ENCODE measurements around the gene SSTR5.
"Not testable (repeated sequence)": the region's sequence is repeated elsewhere in the genome, so short reads cannot be mapped to it uniquely, and the experiment has no call there.

The SSTR5 gene

DNA sequence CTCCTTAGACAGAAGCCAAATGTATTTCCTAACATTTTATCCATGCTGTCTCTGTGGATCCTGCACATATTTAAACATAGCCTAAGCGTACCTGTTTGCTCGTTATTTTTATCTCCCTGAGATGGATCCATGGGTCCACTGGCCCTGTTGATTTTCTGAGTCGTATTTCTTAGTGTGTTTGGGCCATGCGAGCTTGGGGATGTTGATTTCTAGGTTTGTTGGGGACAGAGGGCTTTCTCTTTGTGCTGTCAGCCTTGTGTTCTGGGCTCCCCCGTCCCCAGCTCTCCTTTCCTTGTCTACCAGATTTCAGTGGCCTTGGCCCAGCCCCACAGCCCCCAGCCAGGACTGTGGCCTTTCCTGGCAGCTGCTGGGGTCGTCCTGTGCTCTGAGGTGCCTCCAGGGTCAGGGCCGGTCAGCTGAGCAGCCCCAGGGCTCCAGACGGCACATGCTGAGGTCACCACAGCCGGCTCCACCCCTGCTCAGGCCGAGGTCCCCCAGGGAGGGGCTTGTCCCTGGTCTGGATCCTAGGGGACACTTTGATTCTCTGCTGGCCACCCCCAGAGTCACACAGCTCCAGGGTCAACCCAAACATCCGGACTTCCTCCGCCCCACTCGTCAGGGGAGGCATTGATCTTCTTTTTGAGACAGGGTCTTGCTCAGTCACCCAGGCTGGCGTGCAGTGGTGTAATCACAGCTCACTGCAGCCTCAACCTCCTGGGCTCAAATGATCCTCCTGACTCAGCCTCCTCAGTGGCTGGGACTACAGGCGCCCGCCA, 4.4 kb downstream of the SSTR5 start:
- no peak for DNase-seq

DNA sequence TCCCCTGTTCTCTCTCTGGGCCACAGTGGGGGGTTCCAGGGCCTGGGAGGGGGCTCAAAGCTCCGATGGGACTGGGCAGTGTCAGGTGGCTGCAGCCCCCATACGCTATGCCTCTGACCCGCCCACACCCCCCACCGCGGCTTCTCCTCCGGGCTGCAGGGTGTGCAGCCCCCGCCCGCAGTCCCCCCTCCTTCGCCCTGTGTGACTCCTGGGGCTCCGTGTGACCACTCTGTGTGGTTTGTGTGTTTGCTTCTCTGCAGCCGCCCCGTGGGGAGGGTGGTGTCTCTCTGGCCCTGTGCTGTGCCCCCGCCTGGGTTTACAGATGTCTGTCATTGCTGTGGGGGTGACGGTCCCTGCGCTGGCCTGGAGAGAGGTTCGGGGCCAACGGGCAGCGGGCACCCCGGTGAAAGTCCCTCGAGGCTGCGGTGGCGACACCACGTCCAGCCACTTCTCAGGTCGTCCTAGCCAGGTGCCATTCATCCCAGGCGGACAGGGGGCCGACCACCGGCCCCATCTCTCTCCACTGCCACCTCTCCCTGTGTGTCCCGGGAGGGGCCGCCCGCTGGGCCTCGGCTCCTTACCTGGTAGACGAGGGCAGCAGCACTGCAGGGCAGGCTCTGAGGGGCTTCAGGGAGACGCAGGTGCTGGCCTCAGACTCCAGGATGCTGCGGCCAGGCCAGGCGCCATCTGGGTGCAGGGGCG, 5.5 kb downstream of the SSTR5 start:
- DNase-seq, result no peak

DNA sequence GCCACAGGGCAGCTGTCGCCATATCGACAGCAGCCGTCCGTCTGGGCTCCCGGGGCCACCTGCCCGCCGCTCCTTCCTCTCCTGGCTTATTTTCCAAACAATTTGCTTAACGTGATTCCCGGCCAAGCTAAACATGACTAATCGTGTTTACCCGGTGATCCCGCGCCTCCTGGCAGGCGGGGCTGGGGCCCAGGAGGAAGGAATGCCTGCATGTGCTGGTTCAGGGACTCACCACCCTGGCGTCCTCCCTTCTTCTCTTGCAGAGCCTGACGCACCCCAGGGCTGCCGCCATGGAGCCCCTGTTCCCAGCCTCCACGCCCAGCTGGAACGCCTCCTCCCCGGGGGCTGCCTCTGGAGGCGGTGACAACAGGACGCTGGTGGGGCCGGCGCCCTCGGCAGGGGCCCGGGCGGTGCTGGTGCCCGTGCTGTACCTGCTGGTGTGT, 6.1 kb downstream of the SSTR5 start:
- no peak for DNase-seq

DNA sequence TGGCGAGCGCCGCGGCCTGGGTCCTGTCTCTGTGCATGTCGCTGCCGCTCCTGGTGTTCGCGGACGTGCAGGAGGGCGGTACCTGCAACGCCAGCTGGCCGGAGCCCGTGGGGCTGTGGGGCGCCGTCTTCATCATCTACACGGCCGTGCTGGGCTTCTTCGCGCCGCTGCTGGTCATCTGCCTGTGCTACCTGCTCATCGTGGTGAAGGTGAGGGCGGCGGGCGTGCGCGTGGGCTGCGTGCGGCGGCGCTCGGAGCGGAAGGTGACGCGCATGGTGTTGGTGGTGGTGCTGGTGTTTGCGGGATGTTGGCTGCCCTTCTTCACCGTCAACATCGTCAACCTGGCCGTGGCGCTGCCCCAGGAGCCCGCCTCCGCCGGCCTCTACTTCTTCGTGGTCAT, 6.8 kb downstream of the SSTR5 start:
- DNase-seq, result no peak

DNA sequence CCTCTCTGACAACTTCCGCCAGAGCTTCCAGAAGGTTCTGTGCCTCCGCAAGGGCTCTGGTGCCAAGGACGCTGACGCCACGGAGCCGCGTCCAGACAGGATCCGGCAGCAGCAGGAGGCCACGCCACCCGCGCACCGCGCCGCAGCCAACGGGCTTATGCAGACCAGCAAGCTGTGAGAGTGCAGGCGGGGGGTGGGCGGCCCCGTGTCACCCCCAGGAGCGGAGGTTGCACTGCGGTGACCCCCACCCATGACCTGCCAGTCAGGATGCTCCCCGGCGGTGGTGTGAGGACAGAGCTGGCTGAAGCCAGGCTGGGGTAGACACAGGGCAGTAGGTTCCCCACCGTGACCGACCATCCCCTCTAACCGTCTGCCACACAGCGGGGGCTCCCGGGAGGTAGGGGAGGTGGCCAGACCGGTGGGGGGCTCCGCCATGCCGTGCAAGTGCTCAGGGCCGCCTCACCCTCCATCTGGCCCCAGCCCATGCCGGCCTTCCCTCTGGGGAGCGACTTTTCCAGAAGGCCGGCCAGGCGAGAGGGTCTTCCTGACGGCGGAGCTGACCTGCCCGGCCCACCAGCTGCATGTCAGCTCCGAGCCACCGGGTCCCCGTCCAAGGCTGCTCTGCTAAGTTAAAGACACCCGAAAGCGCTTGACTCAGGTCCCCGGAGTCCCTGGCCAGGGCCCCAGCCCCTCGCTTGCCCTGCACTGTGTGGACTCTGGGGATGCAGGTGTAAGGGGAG, 7.4 kb downstream of the SSTR5 start:
- DNase-seq, result no peak

DNA sequence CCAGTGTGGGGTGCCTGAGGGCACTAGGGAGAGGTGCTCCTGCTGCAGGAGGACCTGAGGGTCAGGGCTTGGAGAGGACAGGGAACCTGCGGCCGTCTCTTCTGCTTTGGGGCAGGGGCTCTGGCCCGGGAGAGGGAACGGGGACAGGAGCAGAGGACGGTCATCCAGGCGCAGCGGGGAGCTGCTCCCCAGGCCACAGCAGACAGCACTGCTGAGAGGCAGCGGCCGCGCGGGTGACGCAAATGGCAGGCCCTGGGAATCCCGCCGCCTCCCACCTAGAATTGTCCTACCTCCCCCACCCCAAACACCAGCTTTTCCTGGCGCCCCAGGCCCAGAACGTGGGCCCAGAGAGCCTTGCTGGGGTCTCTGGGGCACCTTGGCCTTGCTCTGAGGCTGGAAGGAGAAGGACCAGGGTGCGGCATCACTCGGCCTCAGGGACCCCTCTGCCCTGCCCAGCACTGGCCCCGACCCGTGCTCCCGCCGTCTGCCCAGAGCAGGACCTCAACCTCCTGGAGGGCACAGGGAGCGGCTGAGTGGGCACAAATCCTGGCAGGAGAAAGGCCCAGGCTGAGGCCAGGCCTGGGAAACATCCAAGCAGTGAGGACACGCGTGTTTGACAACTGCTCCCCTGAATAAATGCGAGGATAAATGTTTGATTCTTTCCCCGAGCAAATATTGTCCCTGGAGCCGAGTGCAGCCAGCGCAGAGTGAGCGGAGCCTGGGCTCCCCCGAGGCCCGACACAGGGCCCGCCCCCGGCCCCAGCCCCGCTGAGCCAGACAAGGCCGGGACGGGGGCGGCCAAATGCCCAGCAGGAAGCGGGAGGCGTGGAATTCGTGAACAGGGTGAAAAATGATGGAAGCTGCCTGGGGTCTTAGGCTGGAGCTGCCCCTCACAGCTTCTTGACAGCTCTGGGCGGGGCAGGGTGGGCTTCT, 8.5 kb downstream of the SSTR5 start:
- DNase-seq, result no peak

DNA sequence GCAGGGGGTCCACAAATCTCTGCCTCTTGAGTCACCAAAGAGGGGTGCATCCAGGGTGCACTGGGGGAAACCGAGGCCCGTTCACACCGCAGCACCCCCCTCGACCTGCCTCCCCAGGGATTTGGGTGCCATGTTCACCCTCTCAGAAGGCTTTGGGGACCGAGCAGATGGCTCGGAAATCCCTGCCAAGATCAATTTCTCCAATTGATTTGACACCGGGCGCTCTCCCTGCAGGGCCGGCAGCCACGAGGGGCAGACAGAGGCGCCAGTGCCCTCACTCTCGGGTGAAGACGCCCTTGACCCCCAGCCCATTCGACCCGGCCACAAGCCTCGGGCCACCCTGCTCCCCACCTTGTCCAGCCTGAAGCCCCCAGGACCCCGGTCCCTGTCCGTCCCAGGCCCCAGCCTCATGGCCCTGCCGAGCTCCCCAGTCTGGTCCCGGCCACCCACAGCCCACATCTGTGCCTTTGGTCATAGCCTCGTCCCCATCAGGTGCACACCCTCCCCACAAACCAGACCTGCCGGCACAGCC, 9.3 kb downstream of the SSTR5 start:
- DNase-seq, result no peak

DNA sequence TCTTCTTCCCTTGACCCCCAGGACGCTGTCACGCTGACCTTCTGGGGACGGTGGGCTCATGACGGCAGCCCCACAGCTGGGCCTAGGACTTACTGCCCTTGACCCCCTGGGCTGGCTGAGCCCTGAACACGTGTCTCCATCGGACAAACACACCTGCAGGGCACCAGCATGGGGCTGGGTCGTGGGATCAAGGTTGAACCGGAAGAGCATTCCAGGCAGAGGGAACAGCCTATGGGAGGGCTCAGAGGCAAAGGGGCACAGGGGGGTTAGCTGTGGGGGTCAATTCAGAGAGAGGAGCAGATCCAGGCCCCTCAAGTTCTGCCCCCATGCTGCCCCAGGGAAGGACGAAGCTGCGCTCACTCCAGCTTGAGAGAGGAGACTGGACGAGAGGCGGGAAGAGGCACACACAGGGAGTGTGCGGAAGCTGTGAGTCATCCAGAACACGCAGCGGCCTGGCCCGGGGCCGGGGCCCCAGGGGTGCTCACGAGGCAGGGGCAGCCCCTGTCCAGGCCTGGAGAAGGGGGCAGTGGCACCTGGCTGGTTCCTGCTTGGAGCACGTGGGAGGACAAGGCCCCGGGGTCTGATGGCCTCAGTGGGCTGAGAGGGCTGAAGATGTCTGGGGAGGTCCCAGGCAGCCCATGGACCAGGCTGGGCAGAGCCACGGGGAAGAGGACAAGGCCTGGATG, 9.9 kb downstream of the SSTR5 start:
- no peak for DNase-seq

DNA sequence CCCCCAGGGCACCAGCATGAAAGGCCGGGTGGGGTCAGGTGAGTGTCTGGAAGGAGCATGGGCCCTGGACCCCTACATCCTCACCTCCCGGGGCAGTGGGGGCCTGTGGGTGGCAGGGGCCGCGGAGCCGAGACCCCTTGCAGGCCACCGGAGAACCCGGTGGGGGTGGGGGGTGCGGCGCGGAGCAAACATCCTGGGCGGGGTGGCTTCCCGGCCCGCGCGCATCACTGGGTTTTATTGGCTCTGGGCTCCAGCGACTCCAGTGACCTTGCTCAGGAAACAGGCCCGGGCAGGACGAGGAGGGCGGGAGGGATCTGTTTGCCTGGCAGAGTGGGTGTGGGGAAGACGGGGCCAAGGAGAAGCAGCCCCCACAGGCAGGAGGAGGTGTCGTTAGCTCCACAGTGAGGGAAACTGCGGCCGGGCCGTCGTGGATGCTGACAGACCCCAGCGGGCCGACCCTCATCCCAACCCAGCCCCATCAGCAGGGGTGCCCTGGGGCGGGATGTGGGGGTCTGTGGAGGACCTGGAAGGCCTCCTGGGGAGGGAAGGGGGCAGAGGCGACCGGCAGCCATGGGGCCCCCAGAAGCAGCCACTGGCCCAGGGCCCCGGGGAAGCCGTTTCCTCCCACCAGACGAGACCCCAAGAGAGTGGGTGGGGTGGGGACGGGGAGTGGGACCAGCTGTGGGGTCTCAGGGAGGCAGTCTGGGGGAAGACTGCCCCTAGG, 10.6 kb downstream of the SSTR5 start:
- DNase-seq, result no peak

DNA sequence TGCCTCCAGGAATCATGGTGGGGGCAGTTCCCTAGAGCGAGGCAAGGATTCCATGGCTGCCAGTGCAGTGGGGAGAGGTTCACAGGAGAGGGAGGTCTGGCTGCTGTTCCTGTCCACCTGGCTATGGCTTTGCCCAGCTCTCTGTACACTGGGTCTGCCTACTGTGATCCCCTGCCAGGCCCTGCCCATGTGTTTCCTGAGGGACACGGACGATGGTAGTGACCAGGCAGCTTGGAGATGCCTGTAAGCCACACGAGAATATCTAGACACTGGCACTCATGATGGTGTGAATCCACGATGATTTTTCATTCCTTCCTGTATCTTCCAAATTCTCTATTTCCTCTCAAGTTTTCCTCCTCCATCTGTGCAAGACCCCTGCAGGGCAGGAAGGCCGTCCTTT, 12.4 kb downstream of the SSTR5 start:
- DNase-seq, result no peak

DNA sequence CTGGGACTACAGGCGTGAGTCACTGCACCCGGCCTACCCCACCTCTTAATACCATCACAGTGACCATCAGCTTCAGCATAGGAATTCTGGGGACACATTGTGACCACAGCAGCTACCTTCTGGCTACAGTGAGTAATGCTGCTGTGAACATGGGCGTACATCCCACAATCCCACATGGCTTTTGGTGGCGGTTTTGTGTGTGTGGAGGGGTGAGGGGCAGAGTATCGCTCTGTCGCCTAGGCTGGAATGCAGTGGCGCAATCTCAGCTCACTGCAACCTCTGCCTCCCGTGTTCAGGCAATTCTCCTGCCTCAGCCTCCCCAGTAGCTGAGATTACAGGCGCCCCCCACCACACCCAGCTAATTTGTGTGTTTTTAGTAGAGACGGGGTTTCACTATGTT, 13.9 kb downstream of the SSTR5 start:
- not testable (repeated sequence) for DNase-seq

DNA sequence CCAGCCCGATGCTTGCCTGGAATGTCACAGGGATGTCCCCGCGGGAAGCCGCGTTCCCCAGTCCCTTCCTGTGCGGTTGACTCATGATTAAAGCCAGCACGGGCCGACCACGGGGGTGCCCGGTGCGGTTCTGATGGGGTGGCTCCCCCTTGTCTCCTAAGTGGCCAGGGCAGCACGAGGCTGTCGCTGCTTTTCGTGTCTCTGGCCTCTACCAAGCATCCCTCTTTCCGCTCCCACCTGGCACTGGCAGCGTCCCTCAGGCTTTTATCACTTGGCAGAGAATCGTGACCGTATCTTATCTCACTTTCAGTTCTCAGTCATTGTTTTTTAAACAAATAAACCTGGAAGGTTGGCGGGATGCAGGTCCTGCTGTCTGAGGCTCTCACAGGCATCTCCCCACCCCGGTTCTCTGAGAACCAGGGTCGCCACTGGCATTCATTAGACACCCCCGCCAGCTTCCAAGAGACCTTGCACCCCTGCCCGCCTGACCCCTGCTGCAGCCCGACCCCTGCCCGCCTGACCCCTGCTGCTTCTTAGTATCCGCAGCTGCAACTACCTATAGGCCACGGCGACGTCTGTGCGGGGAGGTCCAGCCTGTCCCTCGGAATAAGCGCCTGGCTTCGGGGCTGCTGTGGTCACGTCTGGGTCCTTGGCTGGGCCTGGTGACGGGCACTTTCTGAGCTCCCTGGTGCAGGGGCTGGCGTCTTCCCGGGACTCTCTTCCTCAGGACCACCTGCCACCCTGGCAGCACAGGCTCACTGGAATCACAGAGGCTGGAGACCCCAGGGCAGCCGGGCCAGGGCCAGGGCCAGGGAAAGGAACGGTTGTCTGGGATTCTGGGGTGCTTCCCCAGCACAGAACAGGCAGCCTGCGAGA, 16.0 kb downstream of the SSTR5 start:
- no peak for DNase-seq

DNA sequence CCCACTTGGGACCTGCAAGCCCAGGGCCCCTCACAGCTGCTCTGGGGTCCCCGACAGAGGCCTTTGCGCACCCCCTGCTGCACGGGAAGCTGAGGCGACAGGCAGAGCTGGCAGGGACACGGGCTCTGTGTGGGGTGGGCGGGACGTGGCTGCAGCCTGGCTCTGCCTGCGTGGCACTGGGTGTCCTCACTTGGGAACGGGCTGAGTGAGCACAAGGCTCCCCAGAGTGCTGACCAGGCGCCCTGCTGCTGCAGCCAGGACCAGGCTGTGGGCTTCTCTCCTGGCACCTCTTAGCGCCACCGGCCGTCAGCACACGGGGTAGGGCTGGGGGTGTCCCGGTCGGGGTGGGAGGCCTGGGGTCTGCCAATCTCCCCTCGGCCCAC, 16.9 kb downstream of the SSTR5 start:
- no peak for DNase-seq

DNA sequence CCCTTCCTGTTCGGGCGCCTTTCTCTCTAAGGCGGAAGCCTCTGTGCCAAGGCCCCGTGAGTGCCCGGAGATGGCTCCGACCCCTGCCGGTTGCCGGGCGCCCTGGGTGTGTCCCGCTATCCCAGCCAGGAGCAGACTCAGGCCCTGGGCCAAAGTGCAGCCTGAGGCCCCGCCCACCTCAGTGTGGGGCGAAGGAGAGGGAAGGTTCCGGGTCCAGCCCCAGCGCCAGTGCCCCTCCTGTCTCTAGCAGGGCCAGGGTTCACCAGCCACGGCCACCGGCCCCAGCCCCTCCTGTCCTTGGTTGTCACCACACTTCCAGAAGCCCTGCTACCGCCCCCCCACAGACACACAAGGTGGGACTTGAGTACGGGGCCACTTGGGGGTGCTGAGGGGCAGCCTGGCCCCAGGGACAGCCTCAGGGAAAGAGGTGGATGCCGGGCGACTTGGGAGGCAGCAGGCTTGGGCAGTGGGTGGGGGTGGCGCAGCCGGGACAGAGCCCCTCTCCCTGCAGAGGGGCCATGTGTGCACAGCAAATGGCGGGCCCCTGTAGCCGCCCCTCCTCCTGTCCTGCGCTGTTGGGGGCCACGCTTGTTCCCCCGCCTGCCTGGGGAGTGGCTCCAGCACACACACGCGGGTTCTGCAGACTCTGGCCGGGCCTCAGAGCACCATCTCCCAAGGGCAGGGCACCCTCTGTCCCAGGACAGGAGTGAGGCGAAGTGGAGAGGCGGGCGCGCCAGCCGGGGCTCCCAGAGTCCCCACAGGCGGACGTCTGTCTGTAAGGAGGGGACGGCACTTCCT, 17.5 kb downstream of the SSTR5 start:
- DNase-seq, result no peak

DNA sequence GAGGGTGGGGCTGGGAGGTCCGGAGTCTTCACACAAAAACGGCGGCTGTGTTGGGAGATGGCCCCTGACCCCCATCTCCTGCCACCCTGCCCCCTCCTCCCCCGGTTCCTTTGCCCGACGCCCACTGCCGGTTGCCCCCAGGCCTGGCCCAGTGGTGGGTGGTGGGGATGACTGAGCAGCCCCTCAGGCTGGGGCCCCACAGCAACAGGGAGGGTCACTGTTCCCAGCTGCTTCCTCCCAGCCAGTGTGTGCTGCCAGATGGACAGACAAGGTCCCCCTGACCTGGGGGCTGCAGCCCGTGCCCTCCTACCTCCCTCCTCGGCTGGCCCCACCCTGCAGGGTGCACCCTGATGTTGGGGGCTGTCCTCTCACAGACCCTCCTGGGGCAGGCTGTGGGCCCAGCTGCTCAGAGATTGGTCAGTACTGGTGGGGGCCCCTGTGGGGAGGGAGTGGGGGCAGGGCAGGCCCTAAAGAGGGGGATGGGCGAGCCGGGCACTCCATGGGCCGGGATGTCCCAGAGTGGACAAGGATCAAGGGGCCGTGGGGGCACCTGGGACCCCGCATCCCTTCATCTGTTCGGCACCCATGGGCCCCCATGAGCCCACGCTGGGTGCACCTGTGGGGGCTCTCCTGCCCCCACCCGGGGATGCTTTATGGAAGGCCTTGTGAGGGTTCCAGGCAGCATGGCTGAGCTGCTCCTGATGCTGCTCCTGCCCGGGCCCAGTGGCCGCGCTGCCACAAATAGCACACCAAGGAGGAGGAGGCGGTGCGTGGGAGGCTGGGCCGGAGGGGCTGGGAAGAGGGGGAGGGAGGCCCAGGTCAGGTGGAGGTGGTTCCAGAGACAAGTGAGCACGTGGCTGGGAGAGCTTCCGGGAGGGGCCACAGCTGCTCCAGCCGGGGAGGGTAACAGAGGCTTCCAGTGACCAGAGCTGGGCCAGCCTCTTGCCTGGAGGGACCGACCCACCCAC, 18.4 kb downstream of the SSTR5 start:
- DNase-seq, result no peak

DNA sequence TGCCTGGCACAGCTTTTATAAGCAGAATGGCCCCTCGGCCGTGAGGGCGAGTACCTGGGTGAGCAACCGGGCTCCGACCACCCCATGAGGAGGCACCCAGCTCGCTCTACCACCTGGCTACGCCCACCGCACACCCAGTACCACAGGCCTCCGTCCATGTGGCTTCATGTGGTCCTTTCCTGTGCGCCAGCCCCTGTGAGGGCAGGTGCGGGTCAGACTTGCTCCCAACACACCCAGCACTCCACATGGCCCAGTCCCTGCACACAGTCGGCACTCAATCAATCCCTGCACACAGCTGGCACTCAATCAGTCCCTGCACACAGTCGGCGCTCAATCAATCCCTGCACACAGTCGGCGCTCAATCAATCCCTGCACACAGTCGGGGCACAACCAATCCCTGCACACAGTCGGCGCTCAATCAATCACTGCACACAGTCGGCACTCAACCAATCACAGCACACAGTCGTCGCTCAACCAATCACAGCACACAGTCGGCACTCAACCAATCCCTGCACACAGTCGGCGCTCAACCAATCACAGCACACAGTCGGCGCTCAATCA, 19.5 kb downstream of the SSTR5 start:
- DNase-seq, result no peak

DNA sequence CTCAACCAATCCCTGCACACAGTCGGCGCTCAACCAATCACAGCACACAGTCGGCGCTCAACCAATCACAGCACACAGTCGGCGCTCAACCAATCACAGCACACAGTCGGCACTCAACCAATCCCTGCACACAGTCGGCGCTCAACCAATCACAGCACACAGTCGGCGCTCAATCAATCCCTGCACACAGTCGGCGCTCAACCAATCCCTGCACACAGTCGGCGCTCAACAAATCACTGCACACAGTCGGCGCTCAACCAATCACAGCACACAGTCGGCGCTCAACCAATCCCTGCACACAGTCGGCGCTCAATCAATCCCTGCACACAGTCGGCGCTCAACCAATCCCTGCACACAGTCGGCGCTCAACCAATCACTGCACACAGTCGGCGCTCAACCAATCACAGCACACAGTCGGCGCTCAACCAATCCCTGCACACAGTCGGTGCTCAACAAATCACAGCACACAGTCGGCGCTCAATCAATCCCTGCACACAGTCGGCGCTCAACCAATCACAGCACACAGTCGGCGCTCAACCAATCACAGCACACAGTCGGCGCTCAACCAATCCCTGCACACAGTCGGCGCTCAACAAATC, 20.2 kb downstream of the SSTR5 start:
- DNase-seq, result not testable (repeated sequence)
